ENCODE results near the gene CCSER2. TPM values are rescaled to one million over a fixed set of nuclear protein-coding genes. Genes with fewer than 3 reads are reported as not detected.

Gene CCSER2
- polyA plus RNA-seq, 2 of the 4 experiments (the other 2 are of a cell fraction), result 9.2 to 28.2 TPM

DNA sequence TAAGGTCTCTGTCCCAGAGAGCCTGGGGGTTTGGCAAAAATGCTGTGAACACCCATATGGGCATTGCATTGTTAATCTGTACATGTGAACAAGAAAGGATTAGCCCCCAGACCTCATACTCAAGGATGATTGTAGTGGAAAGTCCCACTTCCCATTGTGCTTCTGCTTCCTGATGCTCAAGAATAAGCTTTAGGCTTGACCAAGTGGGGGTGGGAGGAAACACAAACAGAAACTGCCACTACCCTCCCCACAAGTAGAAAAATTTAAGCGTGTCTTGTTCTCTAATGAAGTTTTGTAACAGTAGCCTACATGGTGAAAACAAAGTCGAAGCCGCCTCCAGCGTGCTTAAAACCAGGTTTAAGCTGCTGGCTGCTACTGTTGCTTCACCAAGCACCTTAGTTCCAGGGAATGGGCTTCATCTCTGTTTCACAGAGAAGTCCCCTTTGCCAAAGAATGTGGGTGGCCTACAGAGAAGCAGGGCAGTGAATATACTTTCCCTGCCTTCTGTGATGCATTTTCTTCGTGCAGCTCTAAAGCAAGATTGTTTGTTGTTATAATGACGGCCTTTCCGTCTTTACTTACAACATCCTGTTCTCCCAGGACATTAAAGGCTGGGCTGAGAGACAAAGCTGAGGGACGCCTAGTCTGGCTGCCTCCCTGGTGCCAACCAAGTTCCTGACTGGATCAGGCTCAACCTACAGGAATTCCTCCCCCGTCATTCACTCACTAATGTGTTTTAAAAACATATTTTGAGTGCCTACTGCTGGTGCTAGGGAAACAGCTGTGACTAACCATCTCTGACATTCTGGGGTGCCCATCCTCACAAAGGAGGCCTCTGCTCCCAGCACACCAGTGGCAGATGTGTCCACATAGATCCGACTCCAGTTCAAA, 32.1 kb upstream of the CCSER2 start:
- ATAC-seq, result no peak
- Histone ChIP-seq H3K4me2 (no peak overlapping the region), H3K9me3 (no peaks in the 10 kb centered on the region)

DNA sequence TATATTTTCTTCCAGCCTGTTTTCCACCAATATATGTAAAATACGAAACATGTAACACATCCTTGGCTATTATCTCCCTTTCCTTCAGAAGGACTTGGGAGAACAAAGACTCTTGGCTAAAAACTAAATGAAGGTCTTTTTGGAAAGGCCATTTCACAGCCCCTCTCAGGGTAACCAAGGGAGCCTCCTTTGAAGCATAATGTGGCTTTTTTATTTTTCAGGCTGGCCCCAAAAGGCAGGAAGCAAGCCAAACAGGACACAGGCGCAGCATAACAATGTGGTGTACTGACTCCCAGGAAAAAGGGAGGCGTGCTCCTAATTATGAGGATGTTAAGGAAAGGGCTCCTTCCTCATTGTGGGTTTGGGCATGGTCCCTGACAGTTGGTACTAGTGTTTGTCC, 30.3 kb upstream of the CCSER2 start:
- 61% methylated on average over 3 of the region's 3 CpGs for WGBS (ENCODE audit: missing lambda C conversion rate)
- Histone ChIP-seq H3K9me3 (no peaks in the 10 kb centered on the region), H3K4me3 (no peak overlapping the region), H3K4me1 (no peaks in the 10 kb centered on the region), H3K27ac (no peak overlapping the region), H3K4me2 (no peak overlapping the region)
- FAIRE-seq (no peak), ATAC-seq (no peak), DNase-seq (ENCODE audit: low read depth in 1 of 2, low spot score in 1 of 2) (no peak)
- ChIA-PET POLR2A (no interaction called here), CTCF (interaction anchor here (1.4 kb wide), 1 partner anchor 33 kb away, joined by 3 read pairs; no protein-coding TSS in a partner anchor)
- no peak for TF ChIP-seq HOXB13 (CRISPR knock-in tag; IDR thresholded peaks at IDR 0.05; ENCODE audit: low read depth)
- TF ChIP-seq, protein P1, sequence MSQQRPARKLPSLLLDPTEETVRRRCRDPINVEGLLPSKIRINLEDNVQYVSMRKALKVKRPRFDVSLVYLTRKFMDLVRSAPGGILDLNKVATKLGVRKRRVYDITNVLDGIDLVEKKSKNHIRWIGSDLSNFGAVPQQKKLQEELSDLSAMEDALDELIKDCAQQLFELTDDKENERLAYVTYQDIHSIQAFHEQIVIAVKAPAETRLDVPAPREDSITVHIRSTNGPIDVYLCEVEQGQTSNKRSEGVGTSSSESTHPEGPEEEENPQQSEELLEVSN (IDR thresholded peaks at IDR 0.05; ENCODE audit: borderline replicate concordance, low read depth), result no peak
- TF ChIP-seq CHD4 (IDR thresholded peaks at IDR 0.05; ENCODE audit: borderline replicate concordance), result no peak
- TF ChIP-seq MAZ (IDR thresholded peaks at IDR 0.05; ENCODE audit: borderline replicate concordance, low read depth, low read length), result no peak
- TF ChIP-seq RFX5 (IDR thresholded peaks at IDR 0.05), result no peak
- no peak for TF ChIP-seq EP300 (IDR thresholded peaks at IDR 0.05)
- TF ChIP-seq, protein P2, sequence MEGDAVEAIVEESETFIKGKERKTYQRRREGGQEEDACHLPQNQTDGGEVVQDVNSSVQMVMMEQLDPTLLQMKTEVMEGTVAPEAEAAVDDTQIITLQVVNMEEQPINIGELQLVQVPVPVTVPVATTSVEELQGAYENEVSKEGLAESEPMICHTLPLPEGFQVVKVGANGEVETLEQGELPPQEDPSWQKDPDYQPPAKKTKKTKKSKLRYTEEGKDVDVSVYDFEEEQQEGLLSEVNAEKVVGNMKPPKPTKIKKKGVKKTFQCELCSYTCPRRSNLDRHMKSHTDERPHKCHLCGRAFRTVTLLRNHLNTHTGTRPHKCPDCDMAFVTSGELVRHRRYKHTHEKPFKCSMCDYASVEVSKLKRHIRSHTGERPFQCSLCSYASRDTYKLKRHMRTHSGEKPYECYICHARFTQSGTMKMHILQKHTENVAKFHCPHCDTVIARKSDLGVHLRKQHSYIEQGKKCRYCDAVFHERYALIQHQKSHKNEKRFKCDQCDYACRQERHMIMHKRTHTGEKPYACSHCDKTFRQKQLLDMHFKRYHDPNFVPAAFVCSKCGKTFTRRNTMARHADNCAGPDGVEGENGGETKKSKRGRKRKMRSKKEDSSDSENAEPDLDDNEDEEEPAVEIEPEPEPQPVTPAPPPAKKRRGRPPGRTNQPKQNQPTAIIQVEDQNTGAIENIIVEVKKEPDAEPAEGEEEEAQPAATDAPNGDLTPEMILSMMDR (IDR thresholded peaks at IDR 0.05), result no peak
- TF ChIP-seq ZSCAN20 (CRISPR knock-in tag; IDR thresholded peaks at IDR 0.05), result no peak
- no peak for TF ChIP-seq CHD2 (IDR thresholded peaks at IDR 0.05; ENCODE audit: low read length, partially characterized antibody)
- no peak for TF ChIP-seq JUNB (IDR thresholded peaks at IDR 0.05)
- TF ChIP-seq CEBPB (IDR thresholded peaks at IDR 0.05), result no peak
- TF ChIP-seq, protein P3, sequence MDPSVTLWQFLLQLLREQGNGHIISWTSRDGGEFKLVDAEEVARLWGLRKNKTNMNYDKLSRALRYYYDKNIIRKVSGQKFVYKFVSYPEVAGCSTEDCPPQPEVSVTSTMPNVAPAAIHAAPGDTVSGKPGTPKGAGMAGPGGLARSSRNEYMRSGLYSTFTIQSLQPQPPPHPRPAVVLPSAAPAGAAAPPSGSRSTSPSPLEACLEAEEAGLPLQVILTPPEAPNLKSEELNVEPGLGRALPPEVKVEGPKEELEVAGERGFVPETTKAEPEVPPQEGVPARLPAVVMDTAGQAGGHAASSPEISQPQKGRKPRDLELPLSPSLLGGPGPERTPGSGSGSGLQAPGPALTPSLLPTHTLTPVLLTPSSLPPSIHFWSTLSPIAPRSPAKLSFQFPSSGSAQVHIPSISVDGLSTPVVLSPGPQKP (IDR thresholded peaks at IDR 0.05; ENCODE audit: low read depth, low read length), result no peak
- TF ChIP-seq TFCP2L1 (CRISPR knock-in tag; IDR thresholded peaks at IDR 0.05), result no peak
- no peak for TF ChIP-seq KDM5A (IDR thresholded peaks at IDR 0.05)
- TF ChIP-seq HEYL (CRISPR knock-in tag; IDR thresholded peaks at IDR 0.05), result no peak
- no peak for TF ChIP-seq CBX2 (IDR thresholded peaks at IDR 0.05; ENCODE audit: borderline replicate concordance, low read depth)
- TF ChIP-seq ZNF302 (CRISPR knock-in tag; IDR thresholded peaks at IDR 0.05), result no peak
- TF ChIP-seq POLR2A (IDR thresholded peaks at IDR 0.05; ENCODE audit: low read length), result no peak
- TF ChIP-seq RCOR1 (IDR thresholded peaks at IDR 0.05; ENCODE audit: low read depth, low read length), result no peak
- TF ChIP-seq, protein P4, sequence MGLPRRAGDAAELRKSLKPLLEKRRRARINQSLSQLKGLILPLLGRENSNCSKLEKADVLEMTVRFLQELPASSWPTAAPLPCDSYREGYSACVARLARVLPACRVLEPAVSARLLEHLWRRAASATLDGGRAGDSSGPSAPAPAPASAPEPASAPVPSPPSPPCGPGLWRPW (IDR thresholded peaks at IDR 0.05), result no peak

More for the DNA sequence above, 32.1 kb upstream of the CCSER2 start:
- Histone ChIP-seq H3K4me1 (no peaks in the 10 kb centered on the region), H3K4me3 (no peak overlapping the region), H3K27ac (no peak overlapping the region)
- ChIA-PET CTCF (interaction anchor here (0.9 to 1.4 kb wide), 4 partner anchors 32 to 244 kb away, joined by 3 read pairs; no protein-coding TSS in a partner anchor), POLR2A (no interaction called here)
- FAIRE-seq, result no peak
- WGBS (ENCODE audit: missing lambda C conversion rate), result 80% methylated on average over 10 of the region's 10 CpGs
- DNase-seq (ENCODE audit: low read depth in 1 of 2, low spot score in 1 of 2), result no peak
- no peak for TF ChIP-seq SMC3 (IDR thresholded peaks at IDR 0.05)
- no peak for TF ChIP-seq CBX8 (IDR thresholded peaks at IDR 0.05)
- TF ChIP-seq EP300 (IDR thresholded peaks at IDR 0.05), result no peak
- TF ChIP-seq, protein P2 (IDR thresholded peaks at IDR 0.05), result no peak
- no peak for TF ChIP-seq ZC3H11A (IDR thresholded peaks at IDR 0.05)

All from A549 (cell line).